GM10266 (cell line): Measurements from ENCODE around the gene ALDH1A1.

Experiments used
- DNase-seq: peaks from one replicate; pipeline ENCODE4 v3.0.0; 2012; ENCODE audit errors: extremely low spot score
- TF ChIP-seq, protein P1 (sequence below): IDR thresholded peaks from 2 replicates; pipeline ENCODE4 v1.5.1; 2012; ENCODE audit warnings: mild to moderate bottlenecking, low read depth; ENCODE audit not compliant: control insufficient read depth, insufficient read depth; ENCODE audit errors: missing control alignments

The ALDH1A1 gene

DNA sequence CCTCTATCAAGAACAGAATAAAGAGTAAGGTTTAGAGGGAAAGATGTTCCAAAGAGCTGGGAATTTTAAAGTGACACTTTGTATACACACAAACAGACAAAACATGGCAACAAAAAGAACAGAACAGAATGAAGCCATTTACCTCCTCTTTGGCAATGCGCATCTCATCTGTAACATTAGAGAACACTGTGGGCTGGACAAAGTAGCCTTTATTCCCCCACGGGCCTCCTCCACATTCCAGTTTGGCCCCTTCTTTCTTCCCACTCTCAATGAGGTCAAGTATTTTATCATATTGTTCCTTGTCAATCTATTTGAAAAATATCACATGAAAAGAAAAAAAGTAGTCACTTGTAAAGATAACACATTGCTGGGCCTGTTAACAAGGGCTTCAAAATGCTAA is 41.0 kb downstream of the ALDH1A1 start:
- TF ChIP-seq, protein P1, sequence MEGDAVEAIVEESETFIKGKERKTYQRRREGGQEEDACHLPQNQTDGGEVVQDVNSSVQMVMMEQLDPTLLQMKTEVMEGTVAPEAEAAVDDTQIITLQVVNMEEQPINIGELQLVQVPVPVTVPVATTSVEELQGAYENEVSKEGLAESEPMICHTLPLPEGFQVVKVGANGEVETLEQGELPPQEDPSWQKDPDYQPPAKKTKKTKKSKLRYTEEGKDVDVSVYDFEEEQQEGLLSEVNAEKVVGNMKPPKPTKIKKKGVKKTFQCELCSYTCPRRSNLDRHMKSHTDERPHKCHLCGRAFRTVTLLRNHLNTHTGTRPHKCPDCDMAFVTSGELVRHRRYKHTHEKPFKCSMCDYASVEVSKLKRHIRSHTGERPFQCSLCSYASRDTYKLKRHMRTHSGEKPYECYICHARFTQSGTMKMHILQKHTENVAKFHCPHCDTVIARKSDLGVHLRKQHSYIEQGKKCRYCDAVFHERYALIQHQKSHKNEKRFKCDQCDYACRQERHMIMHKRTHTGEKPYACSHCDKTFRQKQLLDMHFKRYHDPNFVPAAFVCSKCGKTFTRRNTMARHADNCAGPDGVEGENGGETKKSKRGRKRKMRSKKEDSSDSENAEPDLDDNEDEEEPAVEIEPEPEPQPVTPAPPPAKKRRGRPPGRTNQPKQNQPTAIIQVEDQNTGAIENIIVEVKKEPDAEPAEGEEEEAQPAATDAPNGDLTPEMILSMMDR: no peak
- DNase-seq: no peak

DNA sequence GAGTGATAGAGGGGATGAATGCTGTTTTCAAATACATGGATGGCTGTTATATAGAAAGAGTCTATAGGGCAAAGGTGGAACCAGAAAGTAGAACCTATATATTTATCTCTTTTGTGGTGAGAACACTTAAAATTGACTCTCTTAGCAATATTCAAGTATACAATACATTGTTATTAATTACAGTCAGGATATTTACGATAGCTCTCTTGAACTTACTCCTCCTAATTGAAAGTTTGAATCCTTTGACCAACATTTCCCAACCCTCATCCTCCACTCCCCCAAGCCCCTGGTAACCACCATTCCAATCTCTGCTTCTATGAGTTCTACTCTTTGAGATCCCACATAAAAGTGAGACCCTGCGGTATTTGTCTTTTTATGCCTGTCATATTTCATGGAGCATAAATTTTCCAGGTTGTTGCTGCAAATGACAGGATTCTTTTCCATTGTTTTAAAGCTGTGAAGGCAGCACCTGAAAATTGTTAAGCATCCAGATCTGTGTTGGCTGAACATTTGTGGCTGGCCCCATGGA is 41.5 kb downstream of the ALDH1A1 start:
- TF ChIP-seq, protein P1: no peak
- DNase-seq: no peak

DNA sequence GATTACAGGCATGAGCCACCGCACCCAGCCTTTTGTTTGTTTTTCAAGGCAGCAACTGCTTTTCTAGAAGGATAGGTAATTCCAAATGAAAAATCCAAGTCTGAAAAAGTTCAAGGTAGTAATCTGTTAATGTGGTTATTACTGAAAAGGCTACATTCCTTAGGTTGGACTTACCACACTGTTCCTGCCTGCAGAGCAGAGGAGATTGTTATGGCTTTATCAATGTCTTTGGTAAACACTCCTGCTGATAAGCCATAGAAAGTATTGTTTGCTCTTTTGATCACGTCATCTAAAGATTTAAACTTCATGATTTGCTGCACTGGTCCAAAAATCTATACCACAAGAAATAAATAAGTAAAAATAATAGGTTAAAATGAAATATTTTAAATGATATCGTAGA is 43.4 kb downstream of the ALDH1A1 start:
- no peak for DNase-seq
- TF ChIP-seq, protein P1: no peak

DNA sequence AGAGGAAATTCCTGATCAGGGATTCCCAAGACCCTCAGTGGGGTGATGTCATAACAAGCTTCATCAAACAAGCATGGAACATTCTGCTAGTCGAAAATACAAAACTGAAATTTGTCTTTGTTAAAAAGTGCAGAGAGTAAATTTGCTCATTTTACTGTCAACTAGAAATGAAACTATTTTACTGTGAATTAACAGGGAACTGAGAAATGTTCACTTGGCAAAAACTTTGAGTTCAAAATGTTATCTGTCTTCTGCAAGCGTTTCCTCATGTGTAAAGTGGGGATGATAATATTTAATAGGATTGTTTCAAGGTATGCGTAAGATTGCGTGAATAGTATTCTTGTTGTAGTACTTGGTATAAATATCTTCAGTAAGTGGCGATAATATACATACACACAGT is 45.4 kb downstream of the ALDH1A1 start:
- no peak for DNase-seq
- TF ChIP-seq, protein P1: no peak

DNA sequence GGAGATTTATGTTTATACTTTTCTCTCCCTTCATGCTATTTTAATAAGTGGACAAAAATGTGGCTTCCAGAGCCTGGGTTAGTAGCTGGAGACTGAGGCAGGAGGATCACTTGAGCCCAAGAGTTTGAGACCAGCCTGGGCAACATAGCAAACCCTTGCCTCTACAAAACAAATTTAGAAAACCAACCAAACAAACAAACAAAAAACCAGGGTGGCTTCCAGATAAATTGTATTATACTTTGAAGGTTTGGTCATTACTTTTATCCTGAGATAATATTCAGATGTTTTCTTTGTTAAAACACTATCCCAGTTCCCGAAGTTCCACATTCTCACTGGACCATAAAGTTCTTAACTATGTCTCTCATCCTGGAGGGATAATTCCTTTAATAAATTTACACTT is 46.0 kb downstream of the ALDH1A1 start:
- no peak for DNase-seq
- TF ChIP-seq, protein P1: no peak

DNA sequence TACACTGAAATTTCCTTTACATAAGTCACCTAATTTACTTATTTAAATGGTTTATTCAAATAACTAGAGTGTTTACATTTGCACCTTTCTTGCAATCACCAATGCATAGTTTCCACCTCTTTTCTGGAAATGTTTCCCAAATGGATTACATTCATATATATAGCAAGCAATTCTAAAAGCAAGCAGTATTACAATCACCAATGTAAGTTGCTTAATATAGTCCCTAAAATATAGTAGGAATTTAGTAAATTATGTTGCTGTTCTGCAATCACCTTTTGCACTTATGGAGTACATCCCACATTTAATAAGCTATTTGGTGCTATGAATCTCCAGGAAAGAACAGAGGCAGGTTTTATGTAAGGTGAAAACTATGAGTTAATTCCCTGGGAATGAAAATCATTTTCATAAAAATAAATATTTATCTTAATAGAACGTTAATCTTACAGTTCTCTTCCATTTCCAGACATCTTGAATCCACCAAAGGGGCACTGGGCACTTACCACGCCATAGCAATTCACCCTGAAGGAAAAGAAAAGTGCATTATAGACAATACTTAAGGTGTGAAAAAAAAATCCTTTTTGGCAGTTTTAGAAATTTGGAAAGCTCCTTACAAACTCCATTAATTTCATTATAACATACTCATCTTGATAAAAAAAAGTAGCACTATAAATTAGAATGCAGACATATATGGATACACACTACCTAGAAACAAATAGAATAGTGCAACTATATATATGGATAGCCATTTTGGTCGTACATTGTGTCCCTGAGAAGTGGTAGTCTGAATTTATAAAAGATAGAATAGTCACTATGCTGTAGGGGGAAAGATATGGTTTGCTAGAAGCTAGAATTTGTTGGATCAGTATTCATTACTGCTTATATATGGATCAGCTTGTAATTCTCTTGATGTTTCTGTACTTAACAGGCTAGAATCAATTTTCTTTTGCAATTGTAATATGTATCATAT is 47.1 kb downstream of the ALDH1A1 start:
- DNase-seq: no peak
- TF ChIP-seq, protein P1: no peak
